MM.1S (cell line): ENCODE results near the gene GM2A.

Experiments
- CTCF ChIP-seq: fragments of 300-600 bp; sonication (generic); IDR thresholded peaks from 2 replicates; pipeline ENCODE4 v1.5.1; 2016; ENCODE audit warnings: antibody characterized with exemption, low read length, mixed read lengths
- EZH2 ChIP-seq: fragments of 300-600 bp; sonication (generic); optimal IDR thresholded peaks from 2 replicates; pipeline ENCODE3; 2017; ENCODE audit warnings: low read depth, mild to moderate bottlenecking, antibody characterized with exemption, low read length, mixed read lengths
- EZH2phosphoT487 ChIP-seq: fragments of 300-600 bp; sonication (generic); IDR thresholded peaks from 2 replicates; pipeline ENCODE4 v1.6.1; 2018; ENCODE audit warnings: antibody characterized with exemption, low read length

- TF ChIP-seq CTCF (no peak), EZH2 (no peak), EZH2phosphoT487 (no peak)
Observed at GRCh38 chr5:151244206-151244605, 8.8 kb upstream of the GM2A start.
